NB4 (cell line): Measurements from ENCODE around the gene CASKIN1.

Experiments used
- CTCF ChIP-seq: IDR thresholded peaks from one replicate; pipeline ENCODE4 v1.5.1; 2012; ENCODE audit warnings: low read depth, low read length
- MYC ChIP-seq: IDR thresholded peaks from 2 replicates; pipeline ENCODE4 v1.6.1; 2011; ENCODE audit warnings: low read depth, low read length
- POLR2A ChIP-seq: IDR thresholded peaks from 2 replicates; pipeline ENCODE4 v1.6.1; 2011; ENCODE audit warnings: mild to moderate bottlenecking; ENCODE audit not compliant: insufficient read length; ENCODE audit errors: extremely low read depth

- TF ChIP-seq CTCF (no peak), MYC (no peak), POLR2A (no peak)
These were observed 52.4 kb downstream of the CASKIN1 start for GRCh38 chr16:2143878-2144485.
